HepG2 (cell line): ENCODE measurements around the gene LCAT. TPM values are rescaled to one million over a fixed set of nuclear protein-coding genes. Genes with fewer than 3 reads are reported as not detected.

Experiments
- FLYWCH1 ChIP-seq: sonication (generic); formaldehyde crosslinking; IDR thresholded peaks from 2 replicates; pipeline ENCODE4 v1.8.1; 2023; ENCODE audit warnings: mild to moderate bottlenecking, missing genetic modification reagents
- GATAD1 ChIP-seq: IDR thresholded peaks from 2 replicates; pipeline ENCODE4 v1.6.1; 2016; ENCODE audit warnings: missing genetic modification reagents, missing compliant biosample characterization
- NBN ChIP-seq: fragments of 450-650 bp; conservative IDR thresholded peaks from 2 replicates; pipeline ENCODE4 v1.6.1; 2017
- NR2F1 ChIP-seq, 2 experiments: fragments of 450-650 bp in 1 of 2; formaldehyde crosslinking in 1 of 2; IDR thresholded peaks; 2 replicates each; pipeline versions ENCODE4 v1.5.0 to v1.6.1; 2016 to 2020; ENCODE audit warnings: mild to moderate bottlenecking in 1 of 2, missing compliant biosample characterization in 1 of 2, missing genetic modification reagents in 1 of 2, moderate library complexity in 1 of 2
- PITX1 ChIP-seq: sonication (generic); formaldehyde crosslinking; IDR thresholded peaks from 2 replicates; pipeline ENCODE4 v1.5.1; 2020; ENCODE audit warnings: mild to moderate bottlenecking, missing genetic modification reagents
- PRMT3 ChIP-seq: sonication (generic); formaldehyde crosslinking; IDR thresholded peaks from 2 replicates; pipeline ENCODE4 v1.8.1; 2022; ENCODE audit warnings: low read depth, mild to moderate bottlenecking, moderate library complexity, missing genetic modification reagents, borderline replicate concordance
- SIN3B ChIP-seq: fragments of 150-350 bp; IDR thresholded peaks from 2 replicates; pipeline ENCODE4 v1.6.1; 2014; ENCODE audit warnings: low read length
- SNAI1 ChIP-seq: sonication (generic); formaldehyde crosslinking; IDR thresholded peaks from 2 replicates; pipeline ENCODE4 v1.5.0; 2020; ENCODE audit warnings: mild to moderate bottlenecking, missing genetic modification reagents, borderline replicate concordance
- SRSF9 ChIP-seq: fragments of 200-400 bp; formaldehyde crosslinking; IDR thresholded peaks from 2 replicates; pipeline ENCODE4 v1.6.1; 2018; ENCODE audit warnings: borderline replicate concordance, mild to moderate bottlenecking, low read depth, low read length; ENCODE audit not compliant: insufficient read depth, poor library complexity, severe bottlenecking
- STAT6 ChIP-seq: sonication (generic); formaldehyde crosslinking; IDR thresholded peaks from 2 replicates; pipeline ENCODE4 v1.4.0; 2020; ENCODE audit warnings: missing genetic modification reagents, mild to moderate bottlenecking, borderline replicate concordance
- ZBTB8A ChIP-seq: sonication (generic); formaldehyde crosslinking; IDR thresholded peaks from 2 replicates; pipeline ENCODE4 v1.4.0; 2020; ENCODE audit warnings: mild to moderate bottlenecking, low read depth, missing genetic modification reagents, borderline replicate concordance
- ZFP41 ChIP-seq: sonication (generic); formaldehyde crosslinking; IDR thresholded peaks from 2 replicates; pipeline ENCODE4 v1.4.0; 2020; ENCODE audit warnings: mild to moderate bottlenecking, missing genetic modification reagents, borderline replicate concordance
- ZFX ChIP-seq: sonication (generic); formaldehyde crosslinking; IDR thresholded peaks from 2 replicates; pipeline ENCODE4 v1.4.0; 2020; ENCODE audit warnings: mild to moderate bottlenecking, low read depth, missing genetic modification reagents, moderate library complexity
- ZNF274 ChIP-seq: sonication (generic); formaldehyde crosslinking; IDR thresholded peaks from 2 replicates; pipeline ENCODE4 v1.5.1; 2020; ENCODE audit warnings: mild to moderate bottlenecking, missing genetic modification reagents
- ZNF292 ChIP-seq: sonication (generic); formaldehyde crosslinking; IDR thresholded peaks from 2 replicates; pipeline ENCODE4 v1.8.1; 2022; ENCODE audit warnings: mild to moderate bottlenecking, low read depth, missing genetic modification reagents, borderline replicate concordance
- ZNF619 ChIP-seq: sonication (generic); formaldehyde crosslinking; IDR thresholded peaks from 2 replicates; pipeline ENCODE4 v1.4.0; 2020; ENCODE audit warnings: mild to moderate bottlenecking, missing genetic modification reagents
- polyA plus RNA-seq, 8 experiments: library from polyadenylated mRNA; depleted of rRNA in 3 of 8; stranded (reverse) in 7 of 8; unstranded in 1 of 8; fragments of >200 nt; fragmentation: Illumina TruSeq in 4 of 8; extraction: Trizol in 4 of 8; gene quantifications; 2 replicates each; pipeline versions ENCODE4 v1.2.1 to v1.2.3, GENCODE V29; 2011 to 2016; ENCODE audit warnings: low read depth in 4 of 8, missing spikeins in 1 of 8, mixed read lengths in 1 of 8; ENCODE audit not compliant: insufficient read depth in 1 of 8
- total RNA-seq, 5 experiments: library from RNA; depleted of rRNA; stranded (reverse); fragments of >200 nt; fragmentation: Illumina TruSeq; extraction: Trizol; gene quantifications; 2 replicates each; pipeline ENCODE4 v1.2.3, GENCODE V29; 2016; ENCODE audit warnings: low read depth in 1 of 5
- TF ChIP-seq, protein P1 (sequence below): sonication (generic); formaldehyde crosslinking; IDR thresholded peaks from 2 replicates; pipeline ENCODE4 v1.8.0; 2022; ENCODE audit warnings: missing genetic modification reagents, mild to moderate bottlenecking, moderate library complexity, borderline replicate concordance
- TF ChIP-seq, protein P2 (sequence below): sonication (generic); formaldehyde crosslinking; IDR thresholded peaks from 2 replicates; pipeline ENCODE4 v1.9.0; 2021; ENCODE audit warnings: missing genetic modification reagents, borderline replicate concordance
- TF ChIP-seq, protein P3 (sequence below): sonication (generic); formaldehyde crosslinking; IDR thresholded peaks from 2 replicates; pipeline ENCODE4 v1.8.0; 2022; ENCODE audit warnings: mild to moderate bottlenecking, missing genetic modification reagents, moderate library complexity
- TF ChIP-seq, protein P4 (sequence below): IDR thresholded peaks from 2 replicates; pipeline ENCODE4 v1.6.1; 2018; ENCODE audit warnings: missing genetic modification reagents, mild to moderate bottlenecking, missing compliant biosample characterization

LCAT gene
- total and polyA plus RNA-seq, 2 of the 13 experiments (the other 11 are each of a cell fraction or from before 2014, with no cell fraction given): 36.1 to 38.9 TPM

DNA sequence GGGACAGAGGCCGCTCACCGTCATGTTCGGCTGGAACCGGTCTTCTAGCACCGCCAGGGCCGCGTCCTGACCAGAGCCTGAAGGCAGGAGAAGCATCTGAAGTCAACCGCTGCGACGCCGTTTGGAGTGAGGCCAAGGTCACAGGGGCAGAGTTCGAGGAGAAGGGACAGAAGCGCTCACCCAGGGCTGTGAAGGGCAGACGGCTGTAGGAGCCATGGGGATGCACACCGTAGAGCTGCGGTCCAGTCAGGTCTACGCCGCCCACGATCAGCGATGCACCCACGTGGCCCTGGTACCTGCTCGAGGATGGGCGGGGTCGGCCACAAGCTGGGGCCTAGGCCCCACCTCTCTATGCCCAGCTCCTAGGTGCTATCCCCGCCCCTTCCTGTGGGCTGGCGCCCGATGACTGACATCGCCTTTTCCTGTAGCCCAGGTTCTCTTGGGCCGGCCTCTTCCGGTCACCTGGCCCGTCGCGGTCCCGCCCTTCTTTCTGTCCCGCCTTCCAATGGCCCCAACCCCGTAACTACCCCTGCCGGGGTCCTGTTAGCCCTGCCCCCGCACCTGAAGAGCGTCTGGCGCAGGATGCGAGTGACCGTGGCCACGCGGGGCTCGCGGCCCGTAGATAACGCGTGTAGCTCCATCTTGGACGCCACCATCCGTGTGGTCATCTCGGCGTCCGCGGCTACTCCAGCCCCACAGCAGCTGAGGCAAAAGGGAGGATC lies 8.4 kb downstream of the LCAT start (continued):
- TF ChIP-seq, protein P1, sequence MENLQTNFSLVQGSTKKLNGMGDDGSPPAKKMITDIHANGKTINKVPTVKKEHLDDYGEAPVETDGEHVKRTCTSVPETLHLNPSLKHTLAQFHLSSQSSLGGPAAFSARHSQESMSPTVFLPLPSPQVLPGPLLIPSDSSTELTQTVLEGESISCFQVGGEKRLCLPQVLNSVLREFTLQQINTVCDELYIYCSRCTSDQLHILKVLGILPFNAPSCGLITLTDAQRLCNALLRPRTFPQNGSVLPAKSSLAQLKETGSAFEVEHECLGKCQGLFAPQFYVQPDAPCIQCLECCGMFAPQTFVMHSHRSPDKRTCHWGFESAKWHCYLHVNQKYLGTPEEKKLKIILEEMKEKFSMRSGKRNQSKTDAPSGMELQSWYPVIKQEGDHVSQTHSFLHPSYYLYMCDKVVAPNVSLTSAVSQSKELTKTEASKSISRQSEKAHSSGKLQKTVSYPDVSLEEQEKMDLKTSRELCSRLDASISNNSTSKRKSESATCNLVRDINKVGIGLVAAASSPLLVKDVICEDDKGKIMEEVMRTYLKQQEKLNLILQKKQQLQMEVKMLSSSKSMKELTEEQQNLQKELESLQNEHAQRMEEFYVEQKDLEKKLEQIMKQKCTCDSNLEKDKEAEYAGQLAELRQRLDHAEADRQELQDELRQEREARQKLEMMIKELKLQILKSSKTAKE: no peak; the same call in 1 of the 2 replicates
- TF ChIP-seq ZFX (CRISPR knock-in tag): peak; percentile 91
- TF ChIP-seq SNAI1: peak; percentile 93; the same call in 1 of the 2 replicates
- peak; percentile 16; the same call in 1 of the 2 replicates for TF ChIP-seq PITX1 (CRISPR knock-in tag)
- TF ChIP-seq ZNF292 (CRISPR knock-in tag): no peak
- TF ChIP-seq STAT6: peak; percentile 90; the same call in 1 of the 2 replicates
- no peak; the same call in 1 of the 2 replicates for TF ChIP-seq PRMT3 (CRISPR knock-in tag)
- no peak for TF ChIP-seq NBN
- TF ChIP-seq, protein P2, sequence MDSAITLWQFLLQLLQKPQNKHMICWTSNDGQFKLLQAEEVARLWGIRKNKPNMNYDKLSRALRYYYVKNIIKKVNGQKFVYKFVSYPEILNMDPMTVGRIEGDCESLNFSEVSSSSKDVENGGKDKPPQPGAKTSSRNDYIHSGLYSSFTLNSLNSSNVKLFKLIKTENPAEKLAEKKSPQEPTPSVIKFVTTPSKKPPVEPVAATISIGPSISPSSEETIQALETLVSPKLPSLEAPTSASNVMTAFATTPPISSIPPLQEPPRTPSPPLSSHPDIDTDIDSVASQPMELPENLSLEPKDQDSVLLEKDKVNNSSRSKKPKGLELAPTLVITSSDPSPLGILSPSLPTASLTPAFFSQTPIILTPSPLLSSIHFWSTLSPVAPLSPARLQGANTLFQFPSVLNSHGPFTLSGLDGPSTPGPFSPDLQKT (CRISPR knock-in tag): no peak
- TF ChIP-seq ZNF619: no peak; the same call in 1 of the 2 replicates
- peak; percentile 64; the same call in 1 of the 2 replicates for TF ChIP-seq ZBTB8A (CRISPR knock-in tag)
- TF ChIP-seq SRSF9: no peak
- TF ChIP-seq, protein P3, sequence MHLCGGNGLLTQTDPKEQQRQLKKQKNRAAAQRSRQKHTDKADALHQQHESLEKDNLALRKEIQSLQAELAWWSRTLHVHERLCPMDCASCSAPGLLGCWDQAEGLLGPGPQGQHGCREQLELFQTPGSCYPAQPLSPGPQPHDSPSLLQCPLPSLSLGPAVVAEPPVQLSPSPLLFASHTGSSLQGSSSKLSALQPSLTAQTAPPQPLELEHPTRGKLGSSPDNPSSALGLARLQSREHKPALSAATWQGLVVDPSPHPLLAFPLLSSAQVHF (CRISPR knock-in tag): peak; percentile 38; the same call in 1 of the 2 replicates
- TF ChIP-seq, protein P4, sequence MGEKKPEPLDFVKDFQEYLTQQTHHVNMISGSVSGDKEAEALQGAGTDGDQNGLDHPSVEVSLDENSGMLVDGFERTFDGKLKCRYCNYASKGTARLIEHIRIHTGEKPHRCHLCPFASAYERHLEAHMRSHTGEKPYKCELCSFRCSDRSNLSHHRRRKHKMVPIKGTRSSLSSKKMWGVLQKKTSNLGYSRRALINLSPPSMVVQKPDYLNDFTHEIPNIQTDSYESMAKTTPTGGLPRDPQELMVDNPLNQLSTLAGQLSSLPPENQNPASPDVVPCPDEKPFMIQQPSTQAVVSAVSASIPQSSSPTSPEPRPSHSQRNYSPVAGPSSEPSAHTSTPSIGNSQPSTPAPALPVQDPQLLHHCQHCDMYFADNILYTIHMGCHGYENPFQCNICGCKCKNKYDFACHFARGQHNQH: peak; percentile 91
- no peak for TF ChIP-seq FLYWCH1 (CRISPR knock-in tag)
- TF ChIP-seq SIN3B: peak; percentile 63; the same call in 1 of the 2 replicates
- TF ChIP-seq GATAD1 (CRISPR knock-in tag): peak; percentile 82
- TF ChIP-seq ZNF274 (CRISPR knock-in tag): peak; percentile 93
- TF ChIP-seq NR2F1 (CRISPR knock-in tag; IDR thresholded peaks at IDR 0.05): no peak; a peak in 2 of 4 replicates
- peak; percentile 72 for TF ChIP-seq ZFP41
